ENCODE data around the gene TRIM8. TPM values are rescaled to one million over a fixed set of nuclear protein-coding genes. Genes with fewer than 3 reads are reported as not detected.

TRIM8 gene
- total and polyA plus RNA-seq, 4 donors = 81.5 to 173 (median 120) TPM

- Histone ChIP-seq H3K9ac (ENCODE audit: insufficient read depth in 1 of 2, low read length in 2 of 2) (no peak overlapping the region), H3K9me3 (ENCODE audit: control insufficient read depth in 4 of 4, insufficient read depth in 3 of 4, low read length in 3 of 4) (no peaks in the 10 kb centered on the region), H3K4me3 (no peak overlapping the region), H3K27ac (ENCODE audit: low read depth in 1 of 2, low read length in 1 of 2) (peak overlapping the region in 1 of 2 donors; percentile 93), H3K27me3 (ENCODE audit: control insufficient read depth in 3 of 3, insufficient read depth in 3 of 3, low read length in 2 of 3) (no peaks in the 10 kb centered on the region), H3K4me1 (ENCODE audit: control insufficient read depth in 5 of 5, insufficient read depth in 5 of 5, low read length in 5 of 5) (peaks cover 0 to 37% (median 19%) of the 10 kb centered on the region in 5 donors), H3K36me3 (ENCODE audit: control insufficient read depth in 4 of 4, insufficient read depth in 4 of 4, low read length in 4 of 4) (peaks cover 14 to 33% (median 23%) of the 10 kb centered on the region in 4 donors)
- WGBS, 2 donors = 60 to 86% methylated on average over 5 of the region's 5 CpGs
- ATAC-seq (ENCODE audit: insufficient read depth, low FRiP score) (no peak), DNase-seq (no peak)
- TF ChIP-seq, protein P1, sequence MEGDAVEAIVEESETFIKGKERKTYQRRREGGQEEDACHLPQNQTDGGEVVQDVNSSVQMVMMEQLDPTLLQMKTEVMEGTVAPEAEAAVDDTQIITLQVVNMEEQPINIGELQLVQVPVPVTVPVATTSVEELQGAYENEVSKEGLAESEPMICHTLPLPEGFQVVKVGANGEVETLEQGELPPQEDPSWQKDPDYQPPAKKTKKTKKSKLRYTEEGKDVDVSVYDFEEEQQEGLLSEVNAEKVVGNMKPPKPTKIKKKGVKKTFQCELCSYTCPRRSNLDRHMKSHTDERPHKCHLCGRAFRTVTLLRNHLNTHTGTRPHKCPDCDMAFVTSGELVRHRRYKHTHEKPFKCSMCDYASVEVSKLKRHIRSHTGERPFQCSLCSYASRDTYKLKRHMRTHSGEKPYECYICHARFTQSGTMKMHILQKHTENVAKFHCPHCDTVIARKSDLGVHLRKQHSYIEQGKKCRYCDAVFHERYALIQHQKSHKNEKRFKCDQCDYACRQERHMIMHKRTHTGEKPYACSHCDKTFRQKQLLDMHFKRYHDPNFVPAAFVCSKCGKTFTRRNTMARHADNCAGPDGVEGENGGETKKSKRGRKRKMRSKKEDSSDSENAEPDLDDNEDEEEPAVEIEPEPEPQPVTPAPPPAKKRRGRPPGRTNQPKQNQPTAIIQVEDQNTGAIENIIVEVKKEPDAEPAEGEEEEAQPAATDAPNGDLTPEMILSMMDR (IDR thresholded peaks at IDR 0.05; ENCODE audit: control extremely low read depth, extremely low read depth) = no peak
Measured at GRCh38 chr10:102658802-102659201, 14.5 kb downstream of the TRIM8 start.

GRCh38 chr10:102660888-102661657, 16.8 kb downstream of the TRIM8 start:
- no peak overlapping the region for H3K4me3 ChIP-seq
- H3K9me3 ChIP-seq (ENCODE audit: control insufficient read depth in 4 of 4, insufficient read depth in 3 of 4, low read length in 3 of 4) = no peaks in the 10 kb centered on the region
- ATAC-seq (ENCODE audit: insufficient read depth, low FRiP score) (peak; percentile 43), DNase-seq (peak; percentile 84 to 89 (median 88))
- TF ChIP-seq, protein P1 (IDR thresholded peaks at IDR 0.05; ENCODE audit: control extremely low read depth, extremely low read depth) = no peak
- no peaks in the 10 kb centered on the region for H3K27me3 ChIP-seq (ENCODE audit: control insufficient read depth in 3 of 3, insufficient read depth in 3 of 3, low read length in 2 of 3)
- H3K27ac ChIP-seq (ENCODE audit: low read depth in 1 of 2, low read length in 1 of 2) = peak overlapping the region in 1 of 2 donors; percentile 69
- H3K9ac ChIP-seq (ENCODE audit: insufficient read depth in 1 of 2, low read length in 2 of 2) = no peak overlapping the region
- 3 to 7% methylated on average over 20 to 22 of the region's 22 CpGs for WGBS, 2 donors
- H3K36me3 ChIP-seq (ENCODE audit: control insufficient read depth in 4 of 4, insufficient read depth in 4 of 4, low read length in 4 of 4) = peaks cover 5 to 17% (median 15%) of the 10 kb centered on the region in 4 donors
- H3K4me1 ChIP-seq (ENCODE audit: control insufficient read depth in 5 of 5, insufficient read depth in 5 of 5, low read length in 5 of 5) = peaks cover 0 to 33% (median 19%) of the 10 kb centered on the region in 5 donors

GRCh38 chr10:102661658-102662028, 17.4 kb downstream of the TRIM8 start:
- no peak overlapping the region for H3K4me3 ChIP-seq

More at GRCh38 chr10:102661658-102662028, 17.4 kb downstream of the TRIM8 start:
- DNase-seq (no peak), ATAC-seq (ENCODE audit: insufficient read depth, low FRiP score) (no peak)
- H3K27me3 ChIP-seq (ENCODE audit: control insufficient read depth in 3 of 3, insufficient read depth in 3 of 3, low read length in 2 of 3) = no peaks in the 10 kb centered on the region
- WGBS, 2 donors = 51 to 54% methylated on average over 6 of the region's 6 CpGs
- peaks cover 0 to 33% (median 19%) of the 10 kb centered on the region in 5 donors for H3K4me1 ChIP-seq (ENCODE audit: control insufficient read depth in 5 of 5, insufficient read depth in 5 of 5, low read length in 5 of 5)
- peaks cover 0 to 17% (median 9%) of the 10 kb centered on the region in 4 donors for H3K36me3 ChIP-seq (ENCODE audit: control insufficient read depth in 4 of 4, insufficient read depth in 4 of 4, low read length in 4 of 4)
- TF ChIP-seq, protein P1 (IDR thresholded peaks at IDR 0.05; ENCODE audit: control extremely low read depth, extremely low read depth) = no peak
- no peaks in the 10 kb centered on the region for H3K9me3 ChIP-seq (ENCODE audit: control insufficient read depth in 4 of 4, insufficient read depth in 3 of 4, low read length in 3 of 4)
- H3K27ac ChIP-seq (ENCODE audit: low read depth in 1 of 2, low read length in 1 of 2) = peak overlapping the region in 1 of 2 donors; percentile 69
- no peak overlapping the region for H3K9ac ChIP-seq (ENCODE audit: insufficient read depth in 1 of 2, low read length in 2 of 2)

Data from lung (tissue), 12 donors.